ENCODE measurements around the gene LYZL4.

Gene LYZL4

DNA sequence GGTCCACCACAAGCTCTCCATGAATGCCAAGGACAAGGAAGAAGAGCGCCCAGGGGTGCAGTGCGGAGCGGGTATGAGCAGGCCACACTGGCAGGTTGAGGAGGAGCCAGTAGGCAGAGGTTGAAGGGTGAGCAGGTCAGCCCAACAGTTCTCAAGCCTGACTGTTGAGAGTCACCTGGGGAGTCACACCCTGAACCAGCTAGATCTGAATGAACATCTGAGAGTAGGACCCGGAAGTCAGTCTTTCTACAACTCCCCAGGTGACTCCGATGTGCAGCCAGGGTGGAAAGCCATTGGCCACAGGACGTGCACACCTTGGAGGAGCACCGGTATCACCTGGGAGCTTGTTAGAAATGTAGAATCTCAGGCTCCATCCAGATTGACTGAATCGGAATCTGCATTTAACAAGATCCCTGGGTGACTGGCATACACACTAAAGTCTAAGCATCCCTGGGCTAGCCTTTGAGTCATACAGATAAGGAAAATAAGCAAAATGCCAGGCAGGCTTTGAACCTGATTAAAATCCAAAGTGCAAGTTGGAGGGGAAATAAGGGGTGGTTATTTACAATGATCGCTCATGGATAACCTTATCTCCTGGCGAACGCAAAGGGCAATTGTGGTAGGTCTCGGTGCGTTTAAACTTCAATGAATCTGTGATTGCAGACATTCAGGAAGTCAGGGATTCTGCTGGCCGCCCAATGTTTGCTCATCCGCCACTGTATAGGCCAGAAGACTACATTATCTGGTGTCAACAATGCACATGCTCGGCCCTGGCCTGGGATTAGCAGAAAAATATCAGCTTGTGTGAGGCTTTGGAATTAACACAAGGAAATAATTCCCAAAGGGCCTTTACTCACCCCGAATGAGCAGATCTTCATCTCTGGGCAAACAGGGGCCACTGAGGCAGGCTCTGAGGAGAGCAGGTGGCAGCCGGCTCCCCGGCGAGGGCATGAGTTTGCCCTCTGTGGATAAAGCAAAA is 11.7 kb upstream of the LYZL4 start:
- Histone ChIP-seq H3K9me3 (ENCODE audit: control insufficient read depth, low read depth, low read length) (no peaks in the 10 kb centered on the region), H3K4me1 (ENCODE audit: control insufficient read depth, low read depth, low read length) (no peaks in the 10 kb centered on the region), H3K27ac (ENCODE audit: low read length) (no peak overlapping the region), H3K9ac (ENCODE audit: low read length) (no peak overlapping the region), H3K27me3 (ENCODE audit: control insufficient read depth, insufficient read depth, low read length) (no peaks in the 10 kb centered on the region), H3K4me3 (ENCODE audit: low read length) (no peak overlapping the region), H3K36me3 (ENCODE audit: control insufficient read depth, low read depth, low read length) (no peaks in the 10 kb centered on the region)

DNA sequence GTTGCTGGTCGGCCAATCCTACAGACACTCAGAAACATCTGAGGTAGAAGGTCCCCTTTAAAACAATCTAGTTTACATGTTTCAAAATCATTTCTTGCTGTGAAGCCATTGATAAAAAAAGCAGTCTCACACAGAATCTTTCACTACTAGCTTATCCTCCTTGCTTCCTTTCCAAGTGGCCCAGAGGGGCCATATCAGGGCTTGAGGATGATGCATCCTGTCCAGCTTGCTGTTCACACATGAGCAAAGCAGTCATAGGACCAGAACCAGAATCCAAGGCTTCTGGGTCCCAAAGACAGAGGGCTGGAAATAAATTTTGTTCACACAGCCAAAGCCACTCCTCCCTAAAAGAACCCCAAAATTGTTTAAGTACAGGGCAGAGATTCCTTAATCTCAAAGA is 9.2 kb upstream of the LYZL4 start:
- Histone ChIP-seq H3K27me3 (ENCODE audit: control insufficient read depth, insufficient read depth, low read length) (no peaks in the 10 kb centered on the region), H3K9ac (ENCODE audit: low read length) (no peak overlapping the region), H3K9me3 (ENCODE audit: control insufficient read depth, low read depth, low read length) (no peaks in the 10 kb centered on the region), H3K36me3 (ENCODE audit: control insufficient read depth, low read depth, low read length) (no peaks in the 10 kb centered on the region), H3K27ac (ENCODE audit: low read length) (no peak overlapping the region), H3K4me1 (ENCODE audit: control insufficient read depth, low read depth, low read length) (no peaks in the 10 kb centered on the region), H3K4me3 (ENCODE audit: low read length) (no peak overlapping the region)

DNA sequence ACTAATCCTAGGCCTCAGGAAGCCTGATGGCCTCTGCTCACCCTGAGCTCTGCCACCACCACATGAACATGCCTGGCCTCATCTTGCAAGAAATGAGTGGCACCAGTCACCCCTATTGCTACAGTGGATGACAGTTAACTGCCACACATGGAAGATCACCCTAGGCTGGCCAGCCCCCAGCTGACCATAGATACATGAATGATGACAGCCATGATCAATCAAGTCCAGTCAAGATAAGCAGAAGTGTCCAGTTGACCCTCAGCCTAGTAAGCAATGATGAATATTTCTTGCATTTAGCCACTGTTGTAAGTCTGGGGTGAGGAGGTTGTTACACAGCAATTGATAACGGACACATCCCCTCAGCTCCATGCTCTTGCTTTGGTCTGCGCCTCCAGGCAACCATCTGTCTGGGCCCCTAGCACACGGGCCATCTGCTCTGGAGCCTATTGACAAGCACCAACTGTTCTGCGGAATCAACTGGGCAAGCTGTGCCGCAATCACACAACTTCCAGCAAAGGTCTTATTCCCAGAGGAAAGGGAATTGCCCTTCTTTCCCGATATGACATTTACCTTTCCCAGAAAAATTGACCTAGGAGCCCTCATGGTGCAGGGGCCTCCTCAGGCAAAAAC is 2.2 kb upstream of the LYZL4 start:
- no peak overlapping the region for H3K9ac ChIP-seq (ENCODE audit: low read length)

DNA sequence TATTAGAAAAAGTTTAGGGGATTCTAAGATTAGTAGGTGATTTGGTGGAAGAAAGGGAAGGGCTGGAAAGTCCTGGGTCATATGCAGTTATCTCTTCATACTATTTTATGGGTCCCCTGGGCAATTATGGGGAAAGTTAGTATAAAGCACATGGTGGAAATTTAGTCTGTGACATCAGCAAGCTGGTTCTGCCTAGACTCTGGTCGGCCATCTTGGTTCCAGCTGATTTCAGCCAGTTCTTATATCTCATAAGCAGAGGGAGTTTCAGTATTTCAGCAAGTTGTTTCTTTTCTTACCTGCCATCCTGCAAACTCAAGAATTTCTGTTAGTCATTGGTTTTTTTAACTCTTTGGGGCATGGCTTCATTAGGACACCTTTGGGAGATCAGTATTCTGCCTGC is 1.0 kb upstream of the LYZL4 start:
- Histone ChIP-seq H3K4me3 (ENCODE audit: low read length) (no peak overlapping the region), H3K27me3 (ENCODE audit: control insufficient read depth, insufficient read depth, low read length) (no peaks in the 10 kb centered on the region), H3K9ac (ENCODE audit: low read length) (no peak overlapping the region), H3K4me1 (ENCODE audit: control insufficient read depth, low read depth, low read length) (peaks cover 5% of the 10 kb centered on the region), H3K9me3 (ENCODE audit: control insufficient read depth, low read depth, low read length) (no peaks in the 10 kb centered on the region), H3K27ac (ENCODE audit: low read length) (no peak overlapping the region), H3K36me3 (ENCODE audit: control insufficient read depth, low read depth, low read length) (no peaks in the 10 kb centered on the region)

More for the DNA sequence above, 2.2 kb upstream of the LYZL4 start:
- Histone ChIP-seq H3K27ac (ENCODE audit: low read length) (no peak overlapping the region), H3K9me3 (ENCODE audit: control insufficient read depth, low read depth, low read length) (no peaks in the 10 kb centered on the region), H3K4me3 (ENCODE audit: low read length) (no peak overlapping the region), H3K36me3 (ENCODE audit: control insufficient read depth, low read depth, low read length) (no peaks in the 10 kb centered on the region), H3K4me1 (ENCODE audit: control insufficient read depth, low read depth, low read length) (peaks cover 5% of the 10 kb centered on the region), H3K27me3 (ENCODE audit: control insufficient read depth, insufficient read depth, low read length) (no peaks in the 10 kb centered on the region)

DNA sequence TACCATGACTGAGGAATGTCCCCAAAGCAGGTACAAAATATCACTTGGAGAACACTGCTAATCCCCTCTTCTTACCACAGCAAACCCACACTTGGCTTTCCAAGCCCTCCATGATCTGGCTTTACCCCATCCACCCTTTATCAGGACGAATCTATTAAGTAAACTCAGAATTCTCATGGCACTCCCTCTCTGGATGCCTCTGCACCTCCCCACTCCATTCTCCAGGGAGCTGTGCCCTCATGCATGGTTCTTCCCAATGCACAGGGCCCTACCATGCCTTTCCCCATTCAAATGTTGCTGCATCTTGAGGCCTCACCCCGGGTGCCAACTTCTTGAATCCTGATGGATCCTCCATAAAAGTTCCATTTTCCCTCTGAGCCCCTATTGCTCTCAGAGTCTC is 2.3 kb downstream of the LYZL4 start:
- H3K36me3 ChIP-seq (ENCODE audit: control insufficient read depth, low read depth, low read length), result no peaks in the 10 kb centered on the region
- H3K9me3 ChIP-seq (ENCODE audit: control insufficient read depth, low read depth, low read length), result no peaks in the 10 kb centered on the region
- no peak overlapping the region for H3K9ac ChIP-seq (ENCODE audit: low read length)
- no peaks in the 10 kb centered on the region for H3K27me3 ChIP-seq (ENCODE audit: control insufficient read depth, insufficient read depth, low read length)
- no peak overlapping the region for H3K4me3 ChIP-seq (ENCODE audit: low read length)
- no peak overlapping the region for H3K27ac ChIP-seq (ENCODE audit: low read length)
- H3K4me1 ChIP-seq (ENCODE audit: control insufficient read depth, low read depth, low read length), result no peaks in the 10 kb centered on the region

DNA sequence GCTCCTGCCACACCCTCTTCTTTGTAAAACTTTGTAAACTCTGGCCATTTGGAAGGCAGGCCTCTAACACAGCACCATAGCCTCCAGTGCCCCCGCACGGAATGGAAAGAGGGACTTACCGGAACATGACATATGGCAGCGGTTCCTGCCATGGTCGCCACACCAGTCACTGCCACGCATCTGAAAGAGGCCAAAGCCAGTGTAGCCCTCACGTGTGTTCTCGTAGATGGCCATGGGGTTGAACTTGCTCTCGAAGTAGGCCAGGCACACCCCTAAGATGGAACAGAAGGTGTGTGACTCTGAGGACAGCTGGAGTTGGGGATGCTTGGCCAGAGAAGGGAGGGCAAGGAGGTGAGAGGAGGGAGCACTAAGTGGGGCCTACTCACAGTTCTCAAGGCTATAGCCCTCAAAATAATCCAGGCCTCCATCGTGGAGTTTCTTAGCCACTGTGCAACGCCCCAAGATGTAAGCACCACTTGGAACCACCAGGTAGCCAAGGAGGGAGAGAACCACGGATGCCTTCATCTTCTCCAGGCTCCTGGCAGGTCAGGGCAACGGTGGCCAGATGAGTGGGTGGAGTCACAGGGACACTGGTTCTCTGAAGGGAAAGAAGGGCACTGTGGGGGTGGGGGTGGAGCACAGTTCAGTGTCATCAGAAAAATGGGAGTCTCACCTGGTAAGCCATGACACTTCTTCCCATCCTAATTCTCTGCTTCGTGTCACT is 3.5 kb downstream of the LYZL4 start:
- no peak overlapping the region for H3K27ac ChIP-seq (ENCODE audit: low read length)
- no peak overlapping the region for H3K4me3 ChIP-seq (ENCODE audit: low read length)
- no peak overlapping the region for H3K9ac ChIP-seq (ENCODE audit: low read length)
- H3K9me3 ChIP-seq (ENCODE audit: control insufficient read depth, low read depth, low read length), result no peaks in the 10 kb centered on the region
- no peaks in the 10 kb centered on the region for H3K27me3 ChIP-seq (ENCODE audit: control insufficient read depth, insufficient read depth, low read length)
- no peaks in the 10 kb centered on the region for H3K36me3 ChIP-seq (ENCODE audit: control insufficient read depth, low read depth, low read length)
- no peaks in the 10 kb centered on the region for H3K4me1 ChIP-seq (ENCODE audit: control insufficient read depth, low read depth, low read length)

DNA sequence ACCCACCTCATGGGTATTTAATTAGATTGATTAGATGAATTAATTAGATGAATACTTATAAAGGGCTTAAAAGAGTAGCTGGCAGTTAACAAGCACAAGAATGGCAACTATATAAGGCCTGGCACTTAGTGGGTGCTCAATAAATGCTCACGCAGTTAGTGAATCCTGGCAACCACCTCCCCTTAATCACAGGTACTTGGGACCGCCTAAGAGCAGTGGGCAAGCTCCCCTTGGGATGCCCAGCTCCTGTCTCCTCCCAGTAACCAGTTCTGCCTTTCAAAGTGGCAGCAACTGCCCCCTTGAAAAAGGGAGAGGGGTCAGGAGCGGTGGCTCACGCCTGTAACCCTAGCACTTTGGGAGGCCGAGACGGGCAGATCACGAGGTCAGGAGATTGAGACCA is 4.6 kb downstream of the LYZL4 start:
- no peak overlapping the region for H3K4me3 ChIP-seq (ENCODE audit: low read length)
- no peak overlapping the region for H3K9ac ChIP-seq (ENCODE audit: low read length)
- H3K9me3 ChIP-seq (ENCODE audit: control insufficient read depth, low read depth, low read length), result no peaks in the 10 kb centered on the region
- no peak overlapping the region for H3K27ac ChIP-seq (ENCODE audit: low read length)
- no peaks in the 10 kb centered on the region for H3K4me1 ChIP-seq (ENCODE audit: control insufficient read depth, low read depth, low read length)
- no peaks in the 10 kb centered on the region for H3K27me3 ChIP-seq (ENCODE audit: control insufficient read depth, insufficient read depth, low read length)
- H3K36me3 ChIP-seq (ENCODE audit: control insufficient read depth, low read depth, low read length), result no peaks in the 10 kb centered on the region

DNA sequence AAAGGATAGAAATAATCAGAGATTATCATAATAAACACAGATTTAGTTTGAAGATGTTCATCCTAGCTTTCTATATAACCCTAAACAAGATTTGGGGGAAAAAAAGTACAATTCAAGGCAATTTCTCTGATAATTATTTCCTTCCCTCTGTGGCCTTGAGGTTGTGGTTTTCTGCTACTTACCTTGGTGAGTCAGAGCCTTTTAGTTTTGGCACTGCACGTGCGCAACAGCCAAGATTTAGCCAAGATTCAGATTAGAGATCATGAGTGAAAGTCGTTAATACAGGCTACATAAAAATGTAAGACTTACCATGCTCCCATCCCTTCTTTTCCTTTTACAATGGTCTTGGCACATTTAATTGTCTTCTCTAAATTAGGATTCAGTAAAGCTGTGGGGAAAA is 6.7 kb downstream of the LYZL4 start:
- Histone ChIP-seq H3K4me3 (ENCODE audit: low read length) (no peak overlapping the region), H3K27ac (ENCODE audit: low read length) (no peak overlapping the region), H3K9me3 (ENCODE audit: control insufficient read depth, low read depth, low read length) (no peaks in the 10 kb centered on the region), H3K27me3 (ENCODE audit: control insufficient read depth, insufficient read depth, low read length) (no peaks in the 10 kb centered on the region), H3K36me3 (ENCODE audit: control insufficient read depth, low read depth, low read length) (no peaks in the 10 kb centered on the region), H3K9ac (ENCODE audit: low read length) (no peak overlapping the region), H3K4me1 (ENCODE audit: control insufficient read depth, low read depth, low read length) (no peaks in the 10 kb centered on the region)

DNA sequence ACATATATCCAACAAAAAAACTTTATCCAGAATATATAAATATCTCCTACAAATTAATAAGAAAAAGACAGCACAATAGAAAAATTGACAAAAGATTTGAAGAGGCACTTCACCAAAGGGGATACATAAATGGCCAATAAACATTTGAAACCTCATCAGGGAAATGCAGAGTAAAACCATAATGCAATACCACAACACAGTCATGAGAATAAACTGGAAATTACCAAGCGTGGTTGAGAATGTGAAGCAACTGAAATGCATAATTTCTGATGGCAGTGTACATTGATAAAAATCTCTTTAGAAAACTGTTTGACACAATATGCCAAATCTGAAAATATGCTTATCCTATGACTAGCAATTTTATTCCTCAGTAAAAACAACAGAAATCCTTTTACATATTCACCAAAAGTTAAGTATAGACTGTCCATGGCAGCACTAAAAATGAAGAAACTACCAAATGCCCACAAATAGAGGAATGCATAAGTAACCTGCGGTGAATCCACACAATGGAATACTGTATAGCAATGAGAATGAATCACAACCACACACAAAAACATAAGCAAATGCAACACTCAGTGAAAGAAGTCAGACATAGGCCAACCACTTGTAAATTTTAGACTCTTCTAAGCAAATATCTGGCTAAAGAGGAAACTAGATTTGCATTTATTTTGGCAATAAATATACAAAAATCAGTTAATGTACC is 7.9 kb downstream of the LYZL4 start:
- Histone ChIP-seq H3K9ac (ENCODE audit: low read length) (no peak overlapping the region), H3K36me3 (ENCODE audit: control insufficient read depth, low read depth, low read length) (no peaks in the 10 kb centered on the region), H3K27ac (ENCODE audit: low read length) (no peak overlapping the region), H3K4me3 (ENCODE audit: low read length) (no peak overlapping the region), H3K27me3 (ENCODE audit: control insufficient read depth, insufficient read depth, low read length) (no peaks in the 10 kb centered on the region), H3K4me1 (ENCODE audit: control insufficient read depth, low read depth, low read length) (no peaks in the 10 kb centered on the region), H3K9me3 (ENCODE audit: control insufficient read depth, low read depth, low read length) (no peaks in the 10 kb centered on the region)

DNA sequence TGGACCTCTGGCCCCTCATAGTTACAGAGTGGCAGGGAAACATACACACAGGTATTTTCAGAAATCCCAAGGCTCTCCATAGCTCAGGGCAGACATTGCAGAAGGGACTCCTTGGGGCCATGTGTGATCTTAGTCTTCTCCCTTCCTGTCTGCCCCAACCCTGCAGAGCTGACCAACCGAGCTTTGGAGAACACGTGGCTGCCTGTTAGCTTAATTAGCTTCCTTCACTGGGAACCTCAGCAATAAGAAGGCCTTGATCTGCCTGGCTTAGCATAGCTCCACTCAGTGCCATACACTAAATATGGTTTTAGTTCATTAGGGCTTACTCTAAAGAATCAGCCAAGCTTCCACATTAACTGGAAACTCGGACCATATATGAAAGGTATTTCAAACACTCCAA is 12.3 kb downstream of the LYZL4 start:
- Histone ChIP-seq H3K27me3 (ENCODE audit: control insufficient read depth, insufficient read depth, low read length) (no peaks in the 10 kb centered on the region), H3K9ac (ENCODE audit: low read length) (no peak overlapping the region), H3K4me3 (ENCODE audit: low read length) (no peak overlapping the region)

DNA sequence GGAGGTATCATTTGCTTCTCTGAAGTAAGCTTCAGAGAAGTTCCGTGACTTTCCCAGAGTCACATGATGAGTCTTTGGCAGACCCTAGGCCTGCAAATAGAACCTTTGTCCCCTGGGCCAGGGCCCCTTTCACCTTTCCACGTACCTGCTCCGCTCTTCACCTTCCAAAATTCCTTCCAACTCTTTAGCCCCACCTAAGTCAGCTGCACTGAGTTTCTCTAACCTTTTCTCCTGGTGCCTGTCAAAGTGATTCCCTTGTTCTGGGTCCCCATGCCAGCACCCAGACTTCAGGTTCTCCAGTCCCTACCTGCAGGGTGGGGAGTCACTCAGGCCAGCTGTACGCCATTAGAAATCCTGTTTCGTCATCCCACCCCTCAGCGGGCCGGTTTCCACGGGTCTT is 12.8 kb downstream of the LYZL4 start:
- Histone ChIP-seq H3K36me3 (ENCODE audit: control insufficient read depth, low read depth, low read length) (no peaks in the 10 kb centered on the region), H3K9ac (ENCODE audit: low read length) (no peak overlapping the region), H3K4me3 (ENCODE audit: low read length) (no peak overlapping the region), H3K27me3 (ENCODE audit: control insufficient read depth, insufficient read depth, low read length) (no peaks in the 10 kb centered on the region), H3K4me1 (ENCODE audit: control insufficient read depth, low read depth, low read length) (no peaks in the 10 kb centered on the region), H3K27ac (ENCODE audit: low read length) (no peak overlapping the region), H3K9me3 (ENCODE audit: control insufficient read depth, low read depth, low read length) (no peaks in the 10 kb centered on the region)

More for the DNA sequence above, 12.3 kb downstream of the LYZL4 start:
- Histone ChIP-seq H3K27ac (ENCODE audit: low read length) (no peak overlapping the region), H3K9me3 (ENCODE audit: control insufficient read depth, low read depth, low read length) (no peaks in the 10 kb centered on the region), H3K4me1 (ENCODE audit: control insufficient read depth, low read depth, low read length) (no peaks in the 10 kb centered on the region), H3K36me3 (ENCODE audit: control insufficient read depth, low read depth, low read length) (no peaks in the 10 kb centered on the region)

Data from iPS-18a (cell line).